Stimulated activated CD4-positive, alpha-beta T cell treated with anti-CD3 and anti-CD28 coated beads, Interleukin-1b, Interleukin-23, amount 100 ng/mL, for 24 hours (primary cell): ENCODE measurements around the gene PCSK2.

ENCODE experiments used
- DNase-seq, 4 experiments: peaks; one replicate each; pipeline ENCODE4 v3.0.0-alpha.2; 2020; ENCODE audit warnings: low read depth in 4 of 4, low spot score in 1 of 4

PCSK2 gene

DNA sequence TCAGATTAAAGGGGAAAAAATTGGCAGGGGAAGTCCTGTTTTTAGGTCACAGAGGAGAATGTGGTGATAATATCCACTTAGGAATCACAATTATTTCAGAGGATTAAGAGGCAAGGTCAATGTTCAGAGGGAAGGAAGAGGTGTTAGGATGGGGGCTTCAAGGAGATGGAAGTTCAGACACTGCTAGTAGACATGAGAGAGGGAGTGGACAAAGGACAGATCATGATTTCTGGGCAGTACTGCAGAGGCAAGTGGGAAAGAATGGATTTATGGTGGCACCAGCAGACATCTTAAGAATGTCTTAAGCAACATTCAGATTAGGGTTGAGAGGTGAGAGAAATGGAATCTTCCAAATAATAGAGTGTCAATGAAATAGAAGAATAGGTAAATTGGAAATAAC is 9.9 kb downstream of the PCSK2 start:
- DNase-seq = no peak

GRCh38 chr20:17248224-17248623 is 21.4 kb downstream of the PCSK2 start:
- DNase-seq = no peak

DNA sequence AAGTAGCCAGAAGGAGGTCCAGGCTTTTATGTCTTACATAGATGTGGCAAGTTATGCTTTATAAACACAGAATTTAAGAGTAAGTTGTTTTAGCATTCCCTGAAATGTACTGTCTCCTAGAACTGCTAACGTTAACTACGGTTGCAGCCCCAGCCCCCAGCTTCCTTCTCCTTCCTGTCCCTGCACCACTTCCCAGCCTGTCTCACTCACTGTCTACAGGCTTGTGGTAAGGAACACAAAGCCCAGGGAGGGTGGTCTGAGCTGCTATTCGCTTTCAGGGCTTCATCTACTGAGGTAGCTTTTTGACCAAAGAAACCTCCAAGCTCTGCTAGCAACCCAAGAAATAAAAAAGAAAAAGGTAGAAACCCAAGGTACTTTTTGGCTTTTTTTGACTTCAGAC is 35.9 kb downstream of the PCSK2 start:
- DNase-seq = no peak

- no peak for DNase-seq
These were observed 46.9 kb downstream of the PCSK2 start for GRCh38 chr20:17273717-17274116.

GRCh38 chr20:17276101-17276500 is 49.3 kb downstream of the PCSK2 start:
- DNase-seq = no peak

DNA sequence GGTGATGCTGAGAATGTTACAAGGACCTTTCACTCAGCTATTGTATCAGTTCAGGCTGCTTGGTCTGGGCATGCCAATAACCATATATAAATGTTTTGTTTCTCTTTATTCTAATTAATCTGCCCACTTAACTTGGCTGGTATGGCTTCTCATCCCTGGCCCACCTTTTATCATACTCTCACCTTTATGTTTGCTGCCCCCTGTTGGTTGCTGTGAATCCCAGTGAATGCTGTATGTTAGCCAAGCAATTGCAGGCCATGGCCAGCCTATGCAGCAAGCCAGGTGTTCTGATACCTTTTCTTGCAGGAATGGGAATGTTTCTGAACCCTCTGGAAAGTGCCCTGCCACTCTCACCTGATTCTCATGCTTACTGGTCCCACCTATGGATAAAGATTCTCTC is 54.6 kb downstream of the PCSK2 start:
- DNase-seq = peak in 1 of 4 experiments; percentile 1

- no peak for DNase-seq
These were observed 55.7 kb downstream of the PCSK2 start for GRCh38 chr20:17282501-17282900.

GRCh38 chr20:17287503-17287902 is 60.7 kb downstream of the PCSK2 start:
- no peak for DNase-seq

DNA sequence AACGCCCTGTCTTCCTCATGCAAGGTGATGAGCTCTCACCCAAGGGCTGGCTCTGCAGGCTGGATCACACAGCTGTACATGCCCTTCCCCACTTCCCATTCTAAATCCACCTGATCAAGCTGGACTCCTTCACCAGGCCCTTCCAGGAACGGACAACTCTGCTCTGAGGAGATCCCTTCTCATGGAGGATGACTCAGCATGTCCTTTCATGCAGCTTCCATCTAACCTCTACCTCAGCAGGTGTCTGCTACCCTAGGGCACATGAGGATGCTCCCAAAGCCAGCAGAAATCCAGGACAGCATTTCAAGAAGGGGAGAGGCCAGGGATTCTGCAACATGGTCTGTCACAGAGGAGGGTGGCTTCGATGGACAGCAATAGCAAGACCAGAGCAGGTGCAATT is 61.2 kb downstream of the PCSK2 start:
- no peak for DNase-seq

GRCh38 chr20:17295151-17295726 is 68.4 kb downstream of the PCSK2 start:
- DNase-seq = no peak

DNA sequence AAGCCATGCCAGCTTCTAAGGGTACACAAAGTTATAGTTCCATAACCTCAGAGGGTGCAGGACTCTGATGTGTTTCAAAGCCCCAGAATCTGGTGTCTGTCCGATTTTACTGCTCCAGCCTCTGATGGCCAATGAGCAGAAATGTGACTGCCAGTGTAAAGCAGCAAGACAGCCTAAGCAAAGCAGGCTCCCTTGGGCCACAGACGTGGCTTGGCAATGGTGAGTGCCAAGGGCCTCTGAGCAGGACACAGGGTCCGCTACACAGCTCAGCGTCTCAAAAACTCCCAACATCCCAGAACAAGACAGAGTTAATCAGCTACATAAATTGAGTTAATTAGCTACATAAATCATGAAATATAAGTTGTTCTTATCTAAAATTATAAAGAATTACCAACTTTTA is 69.2 kb downstream of the PCSK2 start:
- DNase-seq = no peak

- DNase-seq = no peak
These were observed 71.3 kb downstream of the PCSK2 start for GRCh38 chr20:17298171-17298570.

DNA sequence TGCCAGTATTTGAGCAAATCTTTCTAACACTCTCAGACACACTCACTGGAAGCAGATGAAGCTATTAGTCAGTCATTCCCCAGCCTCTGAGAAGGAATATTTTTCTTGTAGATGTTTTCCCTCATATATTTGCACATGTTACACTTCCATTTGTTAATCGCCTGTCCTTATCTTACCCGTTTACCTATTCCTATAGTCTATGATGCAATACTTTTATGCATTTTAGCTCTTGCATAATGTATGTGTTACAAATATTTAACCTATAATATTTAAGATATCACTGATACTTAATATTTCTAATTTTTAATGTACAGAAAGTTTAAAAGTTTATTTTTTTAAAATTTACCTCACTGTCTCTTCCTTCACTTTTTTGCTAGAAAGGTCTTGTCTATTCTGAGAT is 71.9 kb downstream of the PCSK2 start:
- no peak for DNase-seq

- no peak for DNase-seq
These were observed 73.3 kb downstream of the PCSK2 start for GRCh38 chr20:17300113-17300512.

- DNase-seq = no peak
These were observed 77.9 kb downstream of the PCSK2 start for GRCh38 chr20:17304774-17305173.

DNA sequence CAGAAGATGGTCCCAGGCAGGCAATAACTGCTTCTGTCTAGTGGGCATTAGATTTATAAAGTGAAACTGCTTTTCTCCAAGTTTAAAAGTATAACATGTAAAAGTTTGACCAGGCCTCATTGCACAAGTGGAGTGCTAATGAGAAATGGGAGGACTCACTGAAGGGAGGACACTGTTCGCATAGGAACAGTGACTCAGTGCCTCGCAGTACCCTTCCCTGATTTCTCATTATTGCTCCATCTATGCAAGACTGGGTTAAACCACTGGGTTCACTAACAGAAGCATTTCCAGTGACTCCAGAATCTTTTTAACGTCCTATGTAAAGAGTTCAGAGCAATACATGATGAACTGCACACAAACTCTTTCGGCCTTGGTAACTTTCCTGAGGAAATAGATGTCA is 79.6 kb downstream of the PCSK2 start:
- no peak for DNase-seq

DNA sequence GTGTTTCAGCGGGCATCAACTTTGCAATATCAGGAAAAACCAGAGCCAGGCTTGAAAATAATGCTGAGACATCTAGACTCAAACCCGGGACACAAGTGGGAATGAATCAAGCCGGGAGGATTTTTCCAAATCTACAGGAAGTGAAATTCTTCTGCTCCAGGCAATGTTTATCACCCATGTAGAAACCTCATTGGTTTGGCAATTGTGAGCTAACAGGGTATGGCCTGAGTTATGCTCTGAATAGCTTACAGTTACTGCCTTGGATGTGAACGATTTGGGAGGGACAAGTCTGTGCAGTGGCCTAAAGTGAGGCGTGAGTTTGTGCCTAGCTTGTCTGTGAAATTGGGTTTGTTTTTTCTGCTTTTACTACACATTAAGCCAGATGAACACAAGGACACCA is 87.4 kb downstream of the PCSK2 start:
- no peak for DNase-seq

GRCh38 chr20:17315407-17316231 is 88.8 kb downstream of the PCSK2 start:
- no peak for DNase-seq

DNA sequence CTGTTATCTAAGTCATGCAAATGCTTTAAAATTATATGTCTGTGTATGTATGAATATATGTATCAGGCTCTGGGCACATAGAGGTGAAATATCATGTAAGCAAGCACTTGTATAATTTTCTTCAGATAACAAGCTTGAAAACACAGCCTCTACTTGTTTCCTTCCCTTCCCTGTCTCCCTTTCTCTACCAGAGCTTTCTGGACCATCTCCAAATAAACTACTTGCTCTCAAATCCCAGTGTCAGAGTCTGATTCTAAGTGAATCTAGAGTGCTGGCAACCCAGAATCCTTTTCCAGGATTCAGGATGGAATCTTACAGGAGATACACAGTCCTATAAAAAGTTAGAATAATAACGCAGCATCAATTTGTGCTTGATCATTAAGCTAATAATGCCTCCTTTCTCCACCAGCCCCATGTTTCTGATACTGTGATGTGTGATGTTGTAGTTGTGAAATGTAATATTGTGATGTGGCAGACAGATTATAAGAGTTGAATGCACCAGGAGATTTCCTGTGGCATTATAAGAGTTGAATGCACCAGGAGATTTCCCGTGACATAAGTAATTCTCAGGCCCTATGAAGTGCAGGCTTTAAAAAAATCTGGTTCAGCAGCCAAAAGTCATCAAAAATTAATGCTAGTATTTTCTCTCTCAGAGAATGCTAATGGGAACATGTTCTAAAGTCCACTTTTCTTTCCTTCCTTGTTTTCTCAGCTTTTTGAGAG is 89.6 kb downstream of the PCSK2 start:
- DNase-seq = no peak

GRCh38 chr20:17317341-17317740 is 90.5 kb downstream of the PCSK2 start:
- DNase-seq = no peak

- DNase-seq = no peak
These were observed 93.6 kb downstream of the PCSK2 start for GRCh38 chr20:17320456-17320855.

DNA sequence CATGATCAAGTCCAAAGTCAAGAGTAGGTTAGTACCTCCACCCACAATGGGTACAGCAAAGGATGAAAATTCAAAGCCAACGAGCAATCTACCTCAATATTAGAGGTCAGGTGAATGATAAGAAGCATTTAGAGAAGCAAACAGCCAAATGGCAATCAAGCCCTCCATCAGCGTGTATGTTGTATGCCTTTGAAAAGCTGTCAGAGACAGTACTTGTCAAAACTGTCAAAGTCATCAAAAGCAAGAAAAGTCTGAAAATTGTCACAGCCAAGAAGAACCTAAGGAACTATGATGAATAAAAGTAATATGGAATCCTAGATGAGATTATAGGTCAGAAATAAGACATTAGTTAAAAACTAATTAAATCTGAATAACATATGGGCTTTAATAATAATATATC is 99.3 kb downstream of the PCSK2 start:
- no peak for DNase-seq
